Measurements from ENCODE around the gene RBPMS2.

DNA sequence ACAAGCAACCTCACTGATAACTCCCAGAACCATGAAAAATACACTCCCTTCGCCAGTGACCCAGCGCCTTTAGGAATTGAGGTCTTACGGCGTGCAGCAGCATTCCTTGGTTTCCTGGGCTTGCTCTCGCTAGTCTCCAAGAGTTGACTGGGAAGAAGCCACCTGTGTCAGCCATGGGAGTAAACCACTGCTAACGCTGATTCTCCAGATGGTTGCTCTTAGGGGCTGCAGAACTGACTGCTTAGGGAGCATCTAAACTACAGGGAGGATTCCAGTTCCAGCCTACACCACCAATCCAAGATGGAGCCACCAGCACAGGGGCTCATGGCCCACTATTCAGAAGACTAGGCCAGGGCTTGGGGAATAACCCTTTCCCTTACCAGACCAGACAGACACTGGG lies 2.4 kb downstream of the RBPMS2 start:
- TF ChIP-seq GATA3 (IDR thresholded peaks at IDR 0.05; ENCODE audit: low read depth, low read length) (no peak), GATA2 (IDR thresholded peaks at IDR 0.05; ENCODE audit: low read depth, low read length) (no peak)

Data from SH-SY5Y (cell line).